GM23338 (cell line): ENCODE results near the gene PLOD3. TPM values are rescaled to one million over a fixed set of nuclear protein-coding genes. Genes with fewer than 3 reads are reported as not detected.
A peak's percentile ranks its signal among the peaks of the same experiment; 100 is the strongest.

Experiments used
- ATAC-seq: fragments of 200-7000 bp; cut with Tn5 transposase; 3 replicates; pipeline ENCODE4 v1.9.1; 2020
- DNase-seq: peaks from one replicate; pipeline ENCODE4 v3.0.0-alpha.2; 2015; ENCODE audit warnings: low spot score
- H2AFZ ChIP-seq: fragments of 200-600 bp; sonication (generic); 2 replicates; pipeline ENCODE4 v1.8.0; 2016; ENCODE audit warnings: antibody characterized with exemption, mild to moderate bottlenecking, moderate library complexity
- H3F3A ChIP-seq: fragments of 200-600 bp; sonication (generic); replicated peaks from 2 replicates; pipeline ENCODE4 v1.8.0; 2017; ENCODE audit warnings: antibody characterized with exemption, mixed run types, low read depth
- H3K27ac ChIP-seq: fragments of 200-600 bp; sonication (generic); 2 replicates; pipeline ENCODE4 v1.6.1; 2016; ENCODE audit warnings: low read depth
- H3K27me3 ChIP-seq: fragments of 200-600 bp; sonication (generic); 2 replicates; pipeline ENCODE4 v1.8.0; 2016; ENCODE audit warnings: mild to moderate bottlenecking, mixed run types, moderate library complexity; ENCODE audit not compliant: insufficient read depth
- H3K36me3 ChIP-seq: fragments of 200-600 bp; sonication (generic); 2 replicates; pipeline ENCODE4 v1.8.0; 2016; ENCODE audit warnings: mild to moderate bottlenecking; ENCODE audit not compliant: insufficient read depth
- H3K4me1 ChIP-seq: fragments of 200-600 bp; sonication (generic); 2 replicates; pipeline ENCODE4 v1.8.0; 2016; ENCODE audit warnings: mild to moderate bottlenecking, moderate library complexity; ENCODE audit not compliant: insufficient read depth
- H3K4me2 ChIP-seq: fragments of 200-600 bp; sonication (generic); 2 replicates; pipeline ENCODE4 v1.7.1; 2017; ENCODE audit warnings: mixed run types
- H3K4me3 ChIP-seq: fragments of 200-600 bp; sonication (generic); 2 replicates; pipeline ENCODE4 v1.6.1; 2016; ENCODE audit warnings: mixed run types
- H3K79me2 ChIP-seq: fragments of 200-600 bp; sonication (generic); replicated peaks from 2 replicates; pipeline ENCODE4 v1.8.0; 2017; ENCODE audit warnings: mild to moderate bottlenecking; ENCODE audit not compliant: insufficient read depth
- H3K9me2 ChIP-seq: fragments of 200-600 bp; sonication (generic); 2 replicates; pipeline ENCODE4 v1.8.0; 2017; ENCODE audit not compliant: insufficient read depth
- H4K20me1 ChIP-seq: fragments of 200-600 bp; sonication (generic); replicated peaks from 2 replicates; pipeline ENCODE4 v1.8.0; 2017; ENCODE audit warnings: mild to moderate bottlenecking; ENCODE audit not compliant: insufficient read depth
- H3K27ac Mint-ChIP-seq: 2 replicates; pipeline ENCODE4 v1.8.0; 2020; ENCODE audit warnings: inconsistent platforms, mild to moderate bottlenecking, moderate library complexity, mixed read lengths
- H3K27me3 Mint-ChIP-seq: 3 replicates; pipeline ENCODE4 v1.8.0; 2022; ENCODE audit warnings: low read depth, mild to moderate bottlenecking, moderate library complexity, mixed read lengths, inconsistent platforms; ENCODE audit not compliant: insufficient read depth, poor library complexity
- H3K36me3 Mint-ChIP-seq: 3 replicates; pipeline ENCODE4 v1.8.0; 2021; ENCODE audit warnings: low read depth, mild to moderate bottlenecking, inconsistent platforms, moderate library complexity, mixed read lengths
- H3K4me1 Mint-ChIP-seq: 3 replicates; pipeline ENCODE4 v1.8.0; 2020; ENCODE audit warnings: mild to moderate bottlenecking, inconsistent platforms, mixed read lengths
- H3K4me3 Mint-ChIP-seq: 3 replicates; pipeline ENCODE4 v1.8.0; 2021; ENCODE audit warnings: moderate library complexity, mild to moderate bottlenecking, inconsistent platforms, mixed read lengths
- H3K9me3 Mint-ChIP-seq: 3 replicates; pipeline ENCODE4 v1.8.0; 2020; ENCODE audit warnings: moderate library complexity, mild to moderate bottlenecking, inconsistent platforms, mixed read lengths
- CREB1 ChIP-seq: fragments of 250-450 bp; sonication (Bioruptor Pico); IDR thresholded peaks from 2 replicates; pipeline ENCODE4 v1.5.0; 2020; ENCODE audit warnings: low read depth, mild to moderate bottlenecking, moderate library complexity
- EZH2 ChIP-seq: fragments of 200-600 bp; sonication (generic); IDR thresholded peaks from one replicate; pipeline ENCODE4 v1.8.0; 2017; ENCODE audit warnings: antibody characterized with exemption, mild to moderate bottlenecking, low read depth; ENCODE audit not compliant: unreplicated experiment
- JUNB ChIP-seq: IDR thresholded peaks from one replicate; pipeline ENCODE4 v1.6.1; 2016; ENCODE audit warnings: antibody characterized with exemption; ENCODE audit not compliant: unreplicated experiment
- POLR2AphosphoS5 ChIP-seq: IDR thresholded peaks from 2 replicates; pipeline ENCODE4 v1.6.1; 2016; ENCODE audit warnings: antibody characterized with exemption, low read depth
- ZNF331 ChIP-seq: fragments of 250-450 bp; sonication (Bioruptor Pico); IDR thresholded peaks from 2 replicates; pipeline ENCODE4 v1.5.0; 2020; ENCODE audit warnings: low read depth, mild to moderate bottlenecking, moderate library complexity
- polyA plus RNA-seq: library from polyadenylated mRNA; unstranded; fragments of >200 nt; fragmentation: Nextera tagmentation; extraction: Ambion mirVana; gene quantifications from 2 replicates; pipeline ENCODE4 v1.2.1, GENCODE V29; 2016
- total RNA-seq: library from RNA; depleted of rRNA; stranded (reverse); fragments of >200 nt; shearing (Covaris generic); gene quantifications from 2 replicates; pipeline ENCODE4 v1.2.3, GENCODE V29; 2014
- TF ChIP-seq, protein P1 (sequence below): IDR thresholded peaks from one replicate; pipeline ENCODE4 v1.6.1; 2018; ENCODE audit warnings: antibody characterized with exemption; ENCODE audit not compliant: unreplicated experiment
- TF ChIP-seq, protein P2 (sequence below): IDR thresholded peaks from 2 replicates; pipeline ENCODE4 v1.6.1; 2016; ENCODE audit warnings: antibody characterized with exemption
- TF ChIP-seq, protein P3 (sequence below): fragments of 250-450 bp; sonication (Bioruptor Pico); IDR thresholded peaks from 2 replicates; pipeline ENCODE4 v1.5.0; 2020; ENCODE audit warnings: mild to moderate bottlenecking, moderate library complexity
- TF ChIP-seq, protein P4 (sequence below), 2 experiments: fragments of 200-600 bp in 1 of 2; sonication (generic) in 1 of 2; conservative IDR thresholded peaks; 2 replicates each; pipeline versions ENCODE4 v1.5.1 to v1.6.1; 2016 to 2017; ENCODE audit warnings: antibody characterized with exemption in 2 of 2, low read depth in 2 of 2, mild to moderate bottlenecking in 2 of 2, moderate library complexity in 1 of 2

The PLOD3 gene
- total and polyA plus RNA-seq, 2 experiments from 2014 or later, result 35.2 to 40.7 TPM

DNA sequence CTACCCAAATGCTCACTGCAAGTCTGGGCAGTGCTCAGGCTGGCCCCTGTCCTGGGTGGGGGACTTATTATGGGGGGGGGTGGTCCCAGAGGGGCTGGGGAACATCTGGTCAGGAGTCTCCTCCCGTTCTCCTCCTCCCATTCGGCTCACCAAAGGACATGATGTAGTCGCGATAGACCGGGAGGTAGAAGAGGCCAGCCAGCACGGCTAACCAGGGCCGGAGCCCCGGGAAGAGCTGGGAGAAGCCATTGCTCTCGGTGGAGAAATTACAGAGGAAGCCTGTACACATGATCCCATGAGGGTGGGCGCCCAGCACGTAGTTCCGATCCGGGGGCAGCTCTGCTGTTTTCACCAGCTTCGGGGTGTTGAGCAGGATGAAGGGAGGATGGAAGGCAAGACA lies 18.9 kb downstream of the PLOD3 start (continued):
- no peak for TF ChIP-seq CREB1 (CRISPR knock-in tag)
- TF ChIP-seq, protein P1, sequence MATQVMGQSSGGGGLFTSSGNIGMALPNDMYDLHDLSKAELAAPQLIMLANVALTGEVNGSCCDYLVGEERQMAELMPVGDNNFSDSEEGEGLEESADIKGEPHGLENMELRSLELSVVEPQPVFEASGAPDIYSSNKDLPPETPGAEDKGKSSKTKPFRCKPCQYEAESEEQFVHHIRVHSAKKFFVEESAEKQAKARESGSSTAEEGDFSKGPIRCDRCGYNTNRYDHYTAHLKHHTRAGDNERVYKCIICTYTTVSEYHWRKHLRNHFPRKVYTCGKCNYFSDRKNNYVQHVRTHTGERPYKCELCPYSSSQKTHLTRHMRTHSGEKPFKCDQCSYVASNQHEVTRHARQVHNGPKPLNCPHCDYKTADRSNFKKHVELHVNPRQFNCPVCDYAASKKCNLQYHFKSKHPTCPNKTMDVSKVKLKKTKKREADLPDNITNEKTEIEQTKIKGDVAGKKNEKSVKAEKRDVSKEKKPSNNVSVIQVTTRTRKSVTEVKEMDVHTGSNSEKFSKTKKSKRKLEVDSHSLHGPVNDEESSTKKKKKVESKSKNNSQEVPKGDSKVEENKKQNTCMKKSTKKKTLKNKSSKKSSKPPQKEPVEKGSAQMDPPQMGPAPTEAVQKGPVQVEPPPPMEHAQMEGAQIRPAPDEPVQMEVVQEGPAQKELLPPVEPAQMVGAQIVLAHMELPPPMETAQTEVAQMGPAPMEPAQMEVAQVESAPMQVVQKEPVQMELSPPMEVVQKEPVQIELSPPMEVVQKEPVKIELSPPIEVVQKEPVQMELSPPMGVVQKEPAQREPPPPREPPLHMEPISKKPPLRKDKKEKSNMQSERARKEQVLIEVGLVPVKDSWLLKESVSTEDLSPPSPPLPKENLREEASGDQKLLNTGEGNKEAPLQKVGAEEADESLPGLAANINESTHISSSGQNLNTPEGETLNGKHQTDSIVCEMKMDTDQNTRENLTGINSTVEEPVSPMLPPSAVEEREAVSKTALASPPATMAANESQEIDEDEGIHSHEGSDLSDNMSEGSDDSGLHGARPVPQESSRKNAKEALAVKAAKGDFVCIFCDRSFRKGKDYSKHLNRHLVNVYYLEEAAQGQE, result no peak
- TF ChIP-seq, protein P2, sequence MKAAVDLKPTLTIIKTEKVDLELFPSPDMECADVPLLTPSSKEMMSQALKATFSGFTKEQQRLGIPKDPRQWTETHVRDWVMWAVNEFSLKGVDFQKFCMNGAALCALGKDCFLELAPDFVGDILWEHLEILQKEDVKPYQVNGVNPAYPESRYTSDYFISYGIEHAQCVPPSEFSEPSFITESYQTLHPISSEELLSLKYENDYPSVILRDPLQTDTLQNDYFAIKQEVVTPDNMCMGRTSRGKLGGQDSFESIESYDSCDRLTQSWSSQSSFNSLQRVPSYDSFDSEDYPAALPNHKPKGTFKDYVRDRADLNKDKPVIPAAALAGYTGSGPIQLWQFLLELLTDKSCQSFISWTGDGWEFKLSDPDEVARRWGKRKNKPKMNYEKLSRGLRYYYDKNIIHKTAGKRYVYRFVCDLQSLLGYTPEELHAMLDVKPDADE, result no peak
- no peak for TF ChIP-seq EZH2
- no peak for TF ChIP-seq JUNB
- TF ChIP-seq ZNF331 (CRISPR knock-in tag), result no peak

DNA sequence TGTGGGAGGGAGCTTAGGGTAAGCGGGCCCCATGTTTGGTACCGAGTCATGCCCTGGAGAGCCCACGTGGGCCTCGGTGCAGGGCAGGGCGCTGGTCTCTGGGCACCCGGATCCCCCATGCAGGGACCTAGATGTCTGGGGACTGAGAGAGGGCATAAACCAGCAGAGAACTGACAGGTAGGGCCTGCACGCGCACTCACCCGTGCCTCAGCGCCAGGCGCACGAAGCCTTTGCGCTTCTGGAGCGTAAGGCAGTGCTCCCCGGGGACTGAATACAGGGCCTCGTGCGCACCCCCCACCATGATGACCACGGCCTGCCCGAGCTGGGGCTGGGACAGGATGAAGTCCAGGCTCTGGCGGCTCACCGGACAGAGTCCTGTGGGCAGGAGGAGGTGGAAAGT lies 19.4 kb downstream of the PLOD3 start:
- Histone ChIP-seq H3K79me2 (no peaks in the 10 kb centered on the region), H3K36me3 (no peaks in the 10 kb centered on the region), H2AFZ (peak overlapping the region; percentile 59), H3F3A (peaks cover 9% of the 10 kb centered on the region), H3K9me2 (no peaks in the 10 kb centered on the region), H4K20me1 (no peaks in the 10 kb centered on the region), H3K27ac (no peak overlapping the region), H3K4me3 (no peak overlapping the region), H3K4me1 (peaks cover 16% of the 10 kb centered on the region), H3K27me3 (peaks cover 25% of the 10 kb centered on the region), H3K4me2 (no peak overlapping the region)
- peaks cover 20% of the 10 kb centered on the region for H3K27me3 Mint-ChIP-seq
- H3K36me3 Mint-ChIP-seq, result no peaks in the 10 kb centered on the region
- H3K4me1 Mint-ChIP-seq, result peaks cover 18% of the 10 kb centered on the region
- H3K27ac Mint-ChIP-seq, result no peak overlapping the region
- peak; percentile 29 for DNase-seq
- H3K4me3 Mint-ChIP-seq, result no peak overlapping the region
- H3K9me3 Mint-ChIP-seq, result no peaks in the 10 kb centered on the region
- no peak for ATAC-seq
- TF ChIP-seq JUNB (no peak), POLR2AphosphoS5 (no peak)
- TF ChIP-seq, protein P3, sequence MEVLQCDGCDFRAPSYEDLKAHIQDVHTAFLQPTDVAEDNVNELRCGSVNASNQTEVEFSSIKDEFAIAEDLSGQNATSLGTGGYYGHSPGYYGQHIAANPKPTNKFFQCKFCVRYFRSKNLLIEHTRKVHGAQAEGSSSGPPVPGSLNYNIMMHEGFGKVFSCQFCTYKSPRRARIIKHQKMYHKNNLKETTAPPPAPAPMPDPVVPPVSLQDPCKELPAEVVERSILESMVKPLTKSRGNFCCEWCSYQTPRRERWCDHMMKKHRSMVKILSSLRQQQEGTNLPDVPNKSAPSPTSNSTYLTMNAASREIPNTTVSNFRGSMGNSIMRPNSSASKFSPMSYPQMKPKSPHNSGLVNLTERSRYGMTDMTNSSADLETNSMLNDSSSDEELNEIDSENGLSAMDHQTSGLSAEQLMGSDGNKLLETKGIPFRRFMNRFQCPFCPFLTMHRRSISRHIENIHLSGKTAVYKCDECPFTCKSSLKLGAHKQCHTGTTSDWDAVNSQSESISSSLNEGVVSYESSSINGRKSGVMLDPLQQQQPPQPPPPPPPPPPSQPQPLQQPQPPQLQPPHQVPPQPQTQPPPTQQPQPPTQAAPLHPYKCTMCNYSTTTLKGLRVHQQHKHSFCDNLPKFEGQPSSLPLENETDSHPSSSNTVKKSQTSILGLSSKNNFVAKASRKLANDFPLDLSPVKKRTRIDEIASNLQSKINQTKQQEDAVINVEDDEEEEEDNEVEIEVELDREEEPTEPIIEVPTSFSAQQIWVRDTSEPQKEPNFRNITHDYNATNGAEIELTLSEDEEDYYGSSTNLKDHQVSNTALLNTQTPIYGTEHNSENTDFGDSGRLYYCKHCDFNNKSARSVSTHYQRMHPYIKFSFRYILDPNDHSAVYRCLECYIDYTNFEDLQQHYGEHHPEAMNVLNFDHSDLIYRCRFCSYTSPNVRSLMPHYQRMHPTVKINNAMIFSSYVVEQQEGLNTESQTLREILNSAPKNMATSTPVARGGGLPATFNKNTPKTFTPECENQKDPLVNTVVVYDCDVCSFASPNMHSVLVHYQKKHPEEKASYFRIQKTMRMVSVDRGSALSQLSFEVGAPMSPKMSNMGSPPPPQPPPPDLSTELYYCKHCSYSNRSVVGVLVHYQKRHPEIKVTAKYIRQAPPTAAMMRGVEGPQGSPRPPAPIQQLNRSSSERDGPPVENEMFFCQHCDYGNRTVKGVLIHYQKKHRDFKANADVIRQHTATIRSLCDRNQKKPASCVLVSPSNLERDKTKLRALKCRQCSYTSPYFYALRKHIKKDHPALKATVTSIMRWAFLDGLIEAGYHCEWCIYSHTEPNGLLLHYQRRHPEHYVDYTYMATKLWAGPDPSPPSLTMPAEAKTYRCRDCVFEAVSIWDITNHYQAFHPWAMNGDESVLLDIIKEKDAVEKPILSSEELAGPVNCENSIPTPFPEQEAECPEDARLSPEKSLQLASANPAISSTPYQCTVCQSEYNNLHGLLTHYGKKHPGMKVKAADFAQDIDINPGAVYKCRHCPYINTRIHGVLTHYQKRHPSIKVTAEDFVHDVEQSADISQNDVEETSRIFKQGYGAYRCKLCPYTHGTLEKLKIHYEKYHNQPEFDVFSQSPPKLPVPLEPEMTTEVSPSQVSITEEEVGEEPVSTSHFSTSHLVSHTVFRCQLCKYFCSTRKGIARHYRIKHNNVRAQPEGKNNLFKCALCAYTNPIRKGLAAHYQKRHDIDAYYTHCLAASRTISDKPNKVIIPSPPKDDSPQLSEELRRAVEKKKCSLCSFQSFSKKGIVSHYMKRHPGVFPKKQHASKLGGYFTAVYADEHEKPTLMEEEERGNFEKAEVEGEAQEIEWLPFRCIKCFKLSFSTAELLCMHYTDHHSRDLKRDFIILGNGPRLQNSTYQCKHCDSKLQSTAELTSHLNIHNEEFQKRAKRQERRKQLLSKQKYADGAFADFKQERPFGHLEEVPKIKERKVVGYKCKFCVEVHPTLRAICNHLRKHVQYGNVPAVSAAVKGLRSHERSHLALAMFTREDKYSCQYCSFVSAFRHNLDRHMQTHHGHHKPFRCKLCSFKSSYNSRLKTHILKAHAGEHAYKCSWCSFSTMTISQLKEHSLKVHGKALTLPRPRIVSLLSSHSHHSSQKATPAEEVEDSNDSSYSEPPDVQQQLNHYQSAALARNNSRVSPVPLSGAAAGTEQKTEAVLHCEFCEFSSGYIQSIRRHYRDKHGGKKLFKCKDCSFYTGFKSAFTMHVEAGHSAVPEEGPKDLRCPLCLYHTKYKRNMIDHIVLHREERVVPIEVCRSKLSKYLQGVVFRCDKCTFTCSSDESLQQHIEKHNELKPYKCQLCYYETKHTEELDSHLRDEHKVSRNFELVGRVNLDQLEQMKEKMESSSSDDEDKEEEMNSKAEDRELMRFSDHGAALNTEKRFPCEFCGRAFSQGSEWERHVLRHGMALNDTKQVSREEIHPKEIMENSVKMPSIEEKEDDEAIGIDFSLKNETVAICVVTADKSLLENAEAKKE (CRISPR knock-in tag), result no peak
- TF ChIP-seq, protein P1, result no peak
- TF ChIP-seq, protein P4, sequence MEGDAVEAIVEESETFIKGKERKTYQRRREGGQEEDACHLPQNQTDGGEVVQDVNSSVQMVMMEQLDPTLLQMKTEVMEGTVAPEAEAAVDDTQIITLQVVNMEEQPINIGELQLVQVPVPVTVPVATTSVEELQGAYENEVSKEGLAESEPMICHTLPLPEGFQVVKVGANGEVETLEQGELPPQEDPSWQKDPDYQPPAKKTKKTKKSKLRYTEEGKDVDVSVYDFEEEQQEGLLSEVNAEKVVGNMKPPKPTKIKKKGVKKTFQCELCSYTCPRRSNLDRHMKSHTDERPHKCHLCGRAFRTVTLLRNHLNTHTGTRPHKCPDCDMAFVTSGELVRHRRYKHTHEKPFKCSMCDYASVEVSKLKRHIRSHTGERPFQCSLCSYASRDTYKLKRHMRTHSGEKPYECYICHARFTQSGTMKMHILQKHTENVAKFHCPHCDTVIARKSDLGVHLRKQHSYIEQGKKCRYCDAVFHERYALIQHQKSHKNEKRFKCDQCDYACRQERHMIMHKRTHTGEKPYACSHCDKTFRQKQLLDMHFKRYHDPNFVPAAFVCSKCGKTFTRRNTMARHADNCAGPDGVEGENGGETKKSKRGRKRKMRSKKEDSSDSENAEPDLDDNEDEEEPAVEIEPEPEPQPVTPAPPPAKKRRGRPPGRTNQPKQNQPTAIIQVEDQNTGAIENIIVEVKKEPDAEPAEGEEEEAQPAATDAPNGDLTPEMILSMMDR (conservative IDR thresholded peaks at IDR 0.05; ENCODE audit: low read depth in 2 of 2), result no peak
